ENCODE data around the gene TASOR2.
A peak's percentile ranks its signal among the peaks of the same experiment; 100 is the strongest.

TASOR2 gene

DNA sequence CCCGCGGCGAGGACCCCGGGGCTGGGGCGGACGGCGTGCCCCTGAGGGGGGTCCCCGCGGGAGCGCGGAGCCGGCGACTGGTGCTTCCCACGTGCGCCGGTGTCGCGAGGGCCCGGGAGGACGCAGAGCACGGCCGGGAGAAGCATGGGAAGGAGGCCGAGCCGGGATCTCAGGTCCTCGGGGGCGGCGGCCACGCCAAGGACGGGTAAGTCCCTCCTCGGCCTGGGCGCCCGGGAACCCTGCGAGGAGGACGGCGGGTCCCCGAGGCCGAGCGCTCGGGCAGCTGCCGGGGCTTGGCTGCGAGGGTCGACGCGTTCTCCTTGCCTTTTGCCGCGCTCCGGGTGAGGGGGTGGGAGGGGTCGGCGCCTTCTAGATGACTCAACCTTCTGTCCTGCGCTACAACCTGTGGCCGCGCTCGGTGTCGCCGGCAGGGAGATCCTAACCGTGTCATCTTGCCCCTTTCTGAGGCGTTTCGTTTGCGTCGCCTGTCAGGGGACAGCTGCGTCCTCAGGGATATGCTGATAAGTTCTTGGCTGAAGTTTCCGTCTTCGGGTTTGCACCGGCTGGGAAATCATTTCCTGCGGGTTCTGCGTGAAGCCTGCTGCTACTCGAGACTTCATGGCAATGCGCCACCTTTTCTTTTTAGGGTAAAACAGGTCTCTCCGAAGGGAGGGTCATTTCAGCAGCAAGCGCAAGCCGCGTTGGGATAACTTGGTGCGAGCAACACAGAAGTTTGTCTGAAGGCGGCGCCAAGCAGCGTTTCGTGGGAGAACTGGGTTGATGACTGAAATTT is 529 bp downstream of the TASOR2 start:
- peak; percentile 79 to 86 for DNase-seq

DNA sequence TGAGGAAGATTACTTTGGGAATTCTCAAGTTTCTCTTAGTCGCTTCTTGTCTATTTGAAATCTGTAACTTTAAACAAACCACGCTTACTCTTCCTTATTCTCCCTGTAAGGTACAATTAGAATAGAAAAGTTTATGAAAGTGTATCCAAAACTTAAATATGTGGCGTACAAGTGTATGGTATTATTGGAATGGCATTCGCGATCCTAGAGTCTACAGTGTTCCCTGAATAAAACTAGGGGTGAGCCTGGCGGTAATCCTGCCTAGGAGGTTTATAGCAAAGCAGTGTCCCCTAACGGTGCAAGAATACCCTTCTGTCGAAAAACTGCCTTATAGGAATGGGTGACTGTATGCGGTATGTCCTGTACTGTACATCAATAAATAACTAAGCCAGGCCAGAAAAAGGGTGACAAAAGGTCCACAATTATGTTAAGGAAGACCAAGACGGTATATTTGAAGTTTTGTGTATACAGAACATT is 1.2 kb downstream of the TASOR2 start:
- DNase-seq, result peak; percentile 47 to 53

DNA sequence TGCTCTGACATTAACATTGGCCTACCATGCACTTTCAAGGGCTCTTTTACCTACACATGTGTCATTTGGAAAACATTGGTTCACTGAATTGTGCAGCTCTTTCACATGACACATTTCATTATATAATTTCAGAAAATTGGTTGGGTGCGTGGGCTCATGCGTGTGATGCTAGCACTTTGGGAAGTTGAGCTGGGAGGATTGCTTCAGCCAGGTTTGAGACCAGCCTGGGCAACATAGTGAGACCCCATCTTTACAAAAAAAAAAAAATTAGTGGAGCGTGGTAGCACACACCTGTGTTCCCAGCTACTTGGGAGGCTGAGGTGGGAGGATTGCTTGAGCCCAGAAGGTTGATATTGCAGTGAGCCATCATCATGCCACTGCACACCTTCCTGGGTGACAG is 3.9 kb downstream of the TASOR2 start:
- no peak for DNase-seq

DNA sequence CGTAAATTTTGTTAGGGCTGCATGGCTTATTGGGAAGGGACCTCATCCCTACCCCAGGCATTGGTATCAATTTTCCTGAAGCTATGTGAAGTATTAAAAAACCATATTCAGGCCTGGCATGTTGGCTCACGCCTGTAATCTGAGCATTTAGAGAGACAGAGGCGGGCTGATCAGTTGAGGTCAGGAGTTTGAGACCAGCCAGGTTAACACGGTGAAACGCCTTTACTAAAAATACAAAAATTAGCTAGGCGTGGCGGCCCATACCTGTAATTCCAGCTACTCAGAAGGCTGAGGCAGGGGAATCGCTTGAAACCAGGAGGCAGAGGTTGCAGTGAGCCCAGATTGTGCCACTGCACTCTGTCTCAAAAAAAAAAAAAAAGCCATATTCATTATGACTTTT is 7.1 kb downstream of the TASOR2 start:
- DNase-seq, result no peak

DNA sequence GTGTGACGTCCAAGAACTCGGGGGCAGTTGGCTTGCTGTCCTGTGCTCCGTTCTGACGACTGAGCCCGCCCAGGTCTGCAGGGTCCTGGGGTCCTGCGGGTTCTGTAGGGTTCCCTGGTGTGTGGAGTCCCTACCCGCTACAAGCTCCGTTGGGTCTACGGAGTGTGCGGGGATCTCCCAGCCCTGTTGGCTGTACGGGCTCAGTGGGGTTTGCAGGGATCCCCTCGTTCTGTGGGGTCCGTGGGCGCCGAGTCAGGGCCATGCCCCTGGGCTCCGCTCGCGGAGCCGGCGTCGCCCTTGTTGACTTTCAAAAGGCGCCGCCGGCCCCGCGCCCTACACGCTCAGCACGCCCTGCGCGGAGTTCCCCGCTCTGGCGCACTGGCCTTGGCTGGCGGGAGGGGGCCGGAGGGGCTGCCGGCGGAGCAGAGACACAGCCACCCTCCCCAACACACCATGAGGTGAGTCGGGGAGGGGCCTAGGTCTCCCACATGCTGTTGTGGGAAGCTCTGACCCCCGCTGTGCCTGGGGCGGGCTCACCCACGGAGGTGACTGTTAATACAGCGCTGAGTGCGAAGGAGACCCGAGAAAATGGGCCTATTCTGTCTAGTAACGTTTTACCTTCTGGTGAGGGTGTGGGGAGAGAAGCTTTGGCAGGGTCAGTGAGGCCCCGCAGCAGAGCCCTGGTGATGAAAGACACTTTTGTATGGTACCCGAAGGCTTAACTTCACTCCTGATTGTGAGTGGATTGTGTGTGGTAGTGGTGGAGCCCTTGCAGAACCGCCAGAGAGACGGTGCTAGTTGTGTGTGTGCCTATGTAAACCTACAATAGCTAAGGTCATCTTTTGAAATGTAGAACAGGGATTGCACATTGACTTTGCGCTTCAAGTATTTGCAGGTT is 8.1 kb downstream of the TASOR2 start:
- peak; percentile 61 to 76 for DNase-seq

DNA sequence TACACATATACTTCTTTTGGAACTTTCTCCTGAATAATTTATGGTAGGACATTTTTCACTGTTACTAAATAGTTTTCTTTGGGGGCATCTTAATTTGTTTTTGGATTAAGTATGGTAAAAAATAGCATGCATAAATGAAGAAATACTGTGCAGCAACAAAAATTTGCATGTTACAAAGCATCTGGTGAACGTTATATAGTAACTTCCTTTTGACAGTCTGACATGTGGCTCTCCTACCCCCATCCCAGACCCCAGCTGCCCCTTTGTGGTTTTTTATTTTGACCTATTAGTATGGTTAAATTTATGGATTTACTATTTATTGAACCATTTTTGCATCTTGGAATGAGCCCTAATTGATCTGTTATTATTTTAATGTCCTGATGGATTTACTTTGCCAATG is 9.9 kb downstream of the TASOR2 start:
- no peak for DNase-seq

DNA sequence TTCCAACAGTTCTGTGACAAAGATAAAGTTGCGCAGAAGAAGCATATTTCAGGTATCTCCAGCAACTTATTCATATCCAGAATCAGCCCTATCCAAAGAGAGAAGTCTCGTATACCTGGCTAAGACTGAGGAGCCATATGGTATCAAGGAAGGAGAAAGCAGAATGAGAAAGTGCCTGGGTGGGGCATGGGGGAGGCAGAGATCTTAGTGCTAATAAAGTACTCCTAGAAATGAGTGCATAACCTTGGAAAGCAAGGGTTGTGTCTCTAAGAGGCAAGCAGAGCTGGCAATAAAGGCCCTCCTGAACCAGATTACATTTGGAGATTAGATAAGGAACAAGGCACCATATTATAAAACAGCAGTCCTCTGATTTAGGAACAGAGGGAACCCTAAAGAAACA is 12.7 kb downstream of the TASOR2 start:
- no peak for DNase-seq

DNA sequence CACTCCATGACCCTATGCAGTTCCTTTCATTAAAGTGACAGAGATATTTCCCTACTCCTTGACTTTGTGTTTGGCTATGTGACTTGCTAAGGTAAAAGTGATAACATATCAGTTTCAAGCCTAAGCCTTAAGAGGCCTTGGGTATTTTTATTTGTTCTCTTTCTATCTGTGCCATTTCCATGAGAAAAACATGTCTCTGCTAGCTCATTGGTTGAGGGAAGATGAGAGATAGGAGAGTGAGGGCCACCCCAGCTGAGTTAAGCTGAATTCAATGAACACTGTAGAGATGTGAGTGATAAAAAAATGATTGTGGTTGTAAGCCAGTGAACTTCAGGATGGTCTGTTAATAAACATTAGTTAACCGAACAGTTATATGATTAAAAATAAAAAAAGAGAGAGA is 13.4 kb downstream of the TASOR2 start:
- DNase-seq, result no peak

DNA sequence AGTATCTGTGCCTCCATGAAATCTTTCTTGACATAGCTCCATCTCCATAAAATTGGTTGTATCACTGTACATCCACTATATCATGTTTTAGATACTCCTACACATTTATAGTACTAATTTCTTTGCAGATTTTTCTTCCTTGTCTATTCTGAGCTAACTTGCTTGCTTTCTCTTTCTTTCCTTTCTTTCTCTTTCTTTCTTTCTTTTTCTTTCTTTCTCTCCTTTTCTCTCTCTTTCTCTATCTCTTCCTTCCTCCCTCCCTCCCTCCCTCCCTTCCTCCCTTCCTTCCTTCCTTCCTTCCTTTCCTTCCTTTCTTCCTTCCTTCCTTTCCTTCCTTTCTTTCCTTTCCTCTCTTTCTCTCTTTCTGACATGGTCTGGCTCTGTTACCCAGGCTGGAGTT is 23.7 kb downstream of the TASOR2 start:
- DNase-seq, result no peak

DNA sequence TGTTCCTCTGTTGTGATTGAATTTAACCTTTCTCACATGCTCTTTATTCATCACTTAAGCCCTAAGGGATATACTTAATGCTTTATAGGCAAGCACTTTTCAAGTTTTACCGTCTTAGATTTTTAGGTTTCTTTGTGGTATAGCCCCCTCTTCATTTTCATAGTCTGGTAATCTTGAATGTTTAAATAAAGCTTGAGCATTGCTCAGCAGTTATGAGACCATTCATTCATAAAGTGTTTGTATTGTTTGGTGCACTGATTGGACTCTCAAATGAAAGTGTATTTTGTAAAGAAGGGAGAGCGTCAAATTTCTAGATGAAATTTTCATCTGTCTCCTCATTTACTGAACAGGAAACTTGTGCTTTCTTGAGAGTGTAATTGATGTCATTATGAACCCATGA is 25.2 kb downstream of the TASOR2 start:
- no peak for DNase-seq

DNA sequence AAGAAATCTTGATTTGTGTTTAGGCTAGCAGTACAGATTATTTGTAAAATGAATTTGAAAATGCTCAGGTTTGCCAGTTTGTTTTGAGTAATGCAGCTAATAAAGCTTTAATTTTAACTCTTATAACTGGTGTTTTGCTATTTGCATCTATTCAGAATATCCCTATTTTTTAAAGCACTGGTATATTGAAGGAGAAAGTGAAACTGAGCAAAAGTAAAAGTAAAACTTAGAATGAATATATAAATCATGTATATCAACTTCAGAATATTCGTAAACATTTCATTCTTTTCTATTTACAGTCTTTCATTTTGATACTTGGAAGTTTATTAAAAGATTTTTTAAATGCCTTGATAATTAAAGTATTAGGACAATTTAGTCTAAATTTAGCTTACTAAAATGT is 26.2 kb downstream of the TASOR2 start:
- no peak for DNase-seq

DNA sequence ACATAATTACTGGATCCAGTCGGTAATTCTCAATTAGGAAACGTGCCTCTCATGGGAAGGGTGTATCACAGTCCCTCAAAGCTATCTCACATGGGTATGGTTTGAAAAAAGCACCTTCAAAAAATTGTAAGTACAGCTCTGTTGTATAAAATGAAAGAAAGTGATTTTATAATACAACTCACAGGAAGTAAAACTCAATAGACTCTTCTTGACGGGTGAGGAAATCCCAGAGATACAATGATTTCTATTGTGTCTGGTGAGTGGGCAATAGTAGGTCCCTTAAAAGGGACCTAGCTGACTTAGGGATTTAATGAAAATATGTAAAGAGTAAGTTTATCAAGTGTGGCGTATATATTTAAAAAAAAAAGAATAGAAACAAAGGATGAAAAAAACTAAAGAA is 27.0 kb downstream of the TASOR2 start:
- DNase-seq, result no peak

DNA sequence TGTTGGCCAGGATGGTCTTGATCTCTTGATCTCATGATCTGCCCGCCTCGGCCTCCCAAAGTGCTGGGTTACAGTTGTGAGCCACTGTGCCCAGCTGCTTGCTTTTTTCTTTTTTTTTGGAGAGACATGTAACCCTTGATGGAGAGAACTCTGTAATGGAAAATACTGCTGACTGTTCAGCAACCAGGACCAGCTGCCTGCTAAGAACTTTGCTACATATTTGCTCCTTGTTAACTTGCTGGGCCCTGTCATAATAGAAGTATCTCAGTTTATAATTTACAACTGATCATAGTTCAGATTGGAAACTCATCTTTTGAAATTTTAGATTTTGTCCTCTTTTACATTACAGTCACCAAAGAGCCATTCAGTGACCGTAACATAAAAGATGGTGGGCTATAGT is 34.9 kb downstream of the TASOR2 start:
- DNase-seq, result no peak

DNA sequence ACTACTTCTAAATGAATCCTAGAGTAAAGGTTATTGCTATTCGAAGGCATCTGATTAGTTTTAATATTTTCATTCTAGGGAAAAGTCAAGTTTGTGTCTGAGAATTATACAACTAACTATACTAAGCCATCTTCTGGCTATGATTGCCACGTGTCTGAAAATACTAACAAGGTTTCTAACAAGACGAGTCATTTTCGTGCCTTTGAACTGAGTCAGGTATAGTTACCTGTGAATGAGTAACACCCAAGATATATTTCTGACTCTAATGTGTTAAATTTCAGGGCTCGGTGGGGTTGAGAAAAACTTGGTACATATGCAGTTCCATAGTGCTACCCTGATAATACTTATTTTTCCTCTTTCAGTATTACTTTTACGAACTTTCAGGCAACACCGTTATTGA is 35.5 kb downstream of the TASOR2 start:
- DNase-seq, result no peak

DNA sequence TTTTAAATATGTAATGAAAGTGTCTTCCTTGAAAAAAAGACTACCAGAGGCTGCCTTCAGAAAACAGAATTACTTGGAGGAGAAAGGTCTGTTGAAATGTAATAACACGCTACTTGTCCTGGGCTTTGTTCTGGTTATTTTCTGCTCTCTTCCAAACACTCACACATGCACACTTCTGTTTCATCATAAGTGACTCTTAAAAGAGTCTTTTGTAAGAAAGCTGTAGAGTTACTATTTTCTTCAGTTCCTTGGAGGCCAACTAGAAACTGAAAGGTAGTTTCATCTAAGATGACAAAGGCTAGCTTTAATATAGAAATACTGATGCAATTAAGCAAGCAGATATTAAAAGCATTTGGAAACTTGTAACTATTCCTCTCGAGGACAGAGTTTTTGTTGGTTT is 39.1 kb downstream of the TASOR2 start:
- no peak for DNase-seq

DNA sequence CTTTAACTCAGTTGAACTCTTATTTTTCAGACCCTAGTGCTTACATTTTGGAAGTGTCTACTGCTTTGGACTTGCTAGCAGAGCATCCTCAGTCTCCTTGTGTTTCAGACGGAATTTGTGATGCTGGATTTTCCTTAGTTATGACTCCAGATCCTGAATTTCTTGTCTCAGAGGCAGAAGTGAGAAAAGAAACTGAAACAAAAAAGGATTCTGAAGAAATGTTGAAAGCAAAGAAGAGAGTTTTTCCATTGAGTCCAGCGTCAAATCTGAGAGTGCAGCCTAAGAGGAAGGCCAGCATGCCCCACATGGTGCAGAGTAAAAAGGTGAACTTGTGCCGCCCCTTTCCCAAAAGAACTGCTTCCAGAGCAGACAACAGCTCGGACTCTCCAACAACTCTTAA is 46.1 kb downstream of the TASOR2 start:
- DNase-seq, result no peak

DNA sequence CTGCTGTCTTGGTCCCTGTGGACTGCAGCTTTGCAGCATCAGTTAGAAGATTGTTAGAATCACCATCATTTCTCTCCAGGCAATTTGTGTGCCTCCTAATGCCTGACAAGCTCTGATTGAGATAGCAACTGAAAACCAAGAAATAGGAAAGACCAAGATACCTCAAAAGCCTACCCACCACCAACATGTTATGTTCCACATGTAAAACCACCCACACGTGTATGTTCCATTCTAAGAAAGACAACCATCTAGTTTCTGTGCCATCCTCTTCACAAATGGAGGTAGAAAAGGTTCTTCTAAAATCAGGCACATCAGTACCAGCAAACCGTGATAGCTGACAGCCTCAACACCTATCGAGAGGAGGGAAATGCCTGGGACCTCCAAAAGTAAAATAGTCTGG is 46.9 kb downstream of the TASOR2 start:
- no peak for DNase-seq

DNA sequence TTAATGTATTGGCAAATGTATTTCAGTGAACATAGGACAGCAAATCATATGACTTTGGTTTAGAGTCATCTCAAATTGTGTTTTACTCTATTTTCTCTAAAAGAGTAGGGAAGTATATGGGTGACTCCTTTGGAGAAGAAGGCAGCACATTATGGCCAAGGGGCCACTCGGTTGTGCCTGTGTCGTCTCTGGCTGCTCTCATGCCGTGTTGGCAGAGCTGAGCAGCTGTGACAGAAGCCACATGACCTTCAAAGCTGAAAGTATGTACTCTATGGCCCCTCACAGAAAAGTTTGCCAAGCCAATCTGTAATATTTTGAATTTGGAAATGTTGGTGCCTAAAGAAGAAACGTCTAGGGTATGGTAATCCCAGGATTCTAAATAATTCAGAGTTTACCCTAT is 47.5 kb downstream of the TASOR2 start:
- no peak for DNase-seq
